Ramos (cell line): Measurements from ENCODE around the gene LZTR1.

Source experiments
- in situ Hi-C: fragments of 300-500 bp; cut with MboI; formaldehyde crosslinking; loops from one replicate; pipeline ENCODE4 v1.14.3; 2022; ENCODE audit warnings: low sequenced_read_pairs; ENCODE audit not compliant: unreplicated experiment

LZTR1 gene

GRCh38 chr22:20979243-20979809 lies 2.8 kb upstream of the LZTR1 start:
- in situ Hi-C loops, result no loop called here

GRCh38 chr22:20979940-20980453 lies 2.1 kb upstream of the LZTR1 start:
- in situ Hi-C loops, result no loop called here

GRCh38 chr22:20980523-20980922 lies 1.6 kb upstream of the LZTR1 start:
- in situ Hi-C loops, result no loop called here

GRCh38 chr22:20980938-20981722 lies 967 bp upstream of the LZTR1 start:
- in situ Hi-C loops, result no loop called here

GRCh38 chr22:20982563-20982882 lies 426 bp downstream of the LZTR1 start:
- in situ Hi-C loops, result no loop called here

GRCh38 chr22:20983081-20983771 lies 1.1 kb downstream of the LZTR1 start:
- in situ Hi-C loops, result no loop called here

GRCh38 chr22:20985720-20986119 lies 3.6 kb downstream of the LZTR1 start:
- in situ Hi-C loops, result no loop called here

GRCh38 chr22:20986365-20986764 lies 4.3 kb downstream of the LZTR1 start:
- in situ Hi-C loops, result no loop called here

GRCh38 chr22:20987375-20987774 lies 5.3 kb downstream of the LZTR1 start:
- in situ Hi-C loops, result no loop called here

- in situ Hi-C loops, result no loop called here
Measured at GRCh38 chr22:20988573-20989322, 6.7 kb downstream of the LZTR1 start.

- in situ Hi-C loops, result no loop called here
Measured at GRCh38 chr22:20989323-20990138, 7.4 kb downstream of the LZTR1 start.

- in situ Hi-C loops, result no loop called here
Measured at GRCh38 chr22:20990184-20991180, 8.4 kb downstream of the LZTR1 start.

- in situ Hi-C loops, result no loop called here
Measured at GRCh38 chr22:20991252-20992055, 9.4 kb downstream of the LZTR1 start.

- in situ Hi-C loops, result no loop called here
Measured at GRCh38 chr22:20992056-20992442, 10.0 kb downstream of the LZTR1 start.

- in situ Hi-C loops, result no loop called here
Measured at GRCh38 chr22:20992456-20993303, 10.6 kb downstream of the LZTR1 start.

- in situ Hi-C loops, result no loop called here
Measured at GRCh38 chr22:20993304-20994127, 11.4 kb downstream of the LZTR1 start.
